Mesendoderm (in vitro differentiated cells): Measurements from ENCODE around the gene SPSB1.

Source experiments
- DNase-seq: peaks from one replicate; pipeline ENCODE4 v3.0.0; 2013
- H2AK5ac ChIP-seq: 2 replicates; pipeline ENCODE4 v1.6.1; 2013; ENCODE audit warnings: low read length, inconsistent platforms
- H2BK120ac ChIP-seq: 2 replicates; pipeline ENCODE4 v1.6.1; 2013; ENCODE audit warnings: low read depth, mild to moderate bottlenecking, low read length, moderate library complexity, mixed read lengths
- H2BK15ac ChIP-seq: replicated peaks from 2 replicates; pipeline ENCODE4 v1.6.1; 2013; ENCODE audit warnings: low read depth, mild to moderate bottlenecking, moderate library complexity
- H2BK5ac ChIP-seq: 2 replicates; pipeline ENCODE4 v1.6.1; 2013; ENCODE audit warnings: low read length, inconsistent platforms
- H3K18ac ChIP-seq: 2 replicates; pipeline ENCODE4 v1.6.1; 2013; ENCODE audit warnings: mild to moderate bottlenecking, low read length, mixed read lengths
- H3K23ac ChIP-seq: one replicate; pipeline ENCODE4 v1.6.1; 2013; ENCODE audit warnings: low read length
- H3K27ac ChIP-seq: 2 replicates; pipeline ENCODE4 v1.5.1; 2013; ENCODE audit warnings: low read depth, mild to moderate bottlenecking, inconsistent platforms, low read length, moderate library complexity
- H3K27me3 ChIP-seq: 2 replicates; pipeline ENCODE4 v1.6.1; 2013; ENCODE audit warnings: low read length, control low read depth, mild to moderate bottlenecking, inconsistent platforms; ENCODE audit not compliant: insufficient read depth, poor library complexity
- H3K36me3 ChIP-seq: 2 replicates; pipeline ENCODE4 v1.6.1; 2013; ENCODE audit warnings: low read length, inconsistent platforms; ENCODE audit not compliant: control insufficient read depth, insufficient read depth
- H3K4ac ChIP-seq: one replicate; pipeline ENCODE4 v1.6.1; 2013; ENCODE audit warnings: low read depth, mild to moderate bottlenecking, low read length, moderate library complexity
- H3K4me1 ChIP-seq: 2 replicates; pipeline ENCODE4 v1.6.1; 2013; ENCODE audit warnings: low read depth, low read length, inconsistent platforms; ENCODE audit not compliant: control insufficient read depth
- H3K4me2 ChIP-seq: 2 replicates; pipeline ENCODE4 v1.6.1; 2013; ENCODE audit warnings: low read length
- H3K4me3 ChIP-seq: 2 replicates; pipeline ENCODE4 v1.5.1; 2013; ENCODE audit warnings: mild to moderate bottlenecking, low read length
- H3K56ac ChIP-seq: one replicate; pipeline ENCODE4 v1.6.1; 2013; ENCODE audit warnings: low read length
- H3K79me1 ChIP-seq: 2 replicates; pipeline ENCODE4 v1.6.1; 2013; ENCODE audit warnings: low read length, inconsistent platforms
- H3K79me2 ChIP-seq: 2 replicates; pipeline ENCODE4 v1.6.1; 2013; ENCODE audit warnings: mild to moderate bottlenecking, low read length; ENCODE audit not compliant: control insufficient read depth, insufficient read depth
- H3K9ac ChIP-seq: 2 replicates; pipeline ENCODE4 v1.6.1; 2013; ENCODE audit warnings: low read length, inconsistent platforms
- H4K5ac ChIP-seq: one replicate; pipeline ENCODE4 v1.6.1; 2013; ENCODE audit warnings: low read length
- H4K8ac ChIP-seq: one replicate; pipeline ENCODE4 v1.6.1; 2013; ENCODE audit warnings: low read depth, mild to moderate bottlenecking, control low read depth, low read length, moderate library complexity
- WGBS: extraction: QIAGEN DNeasy Blood & Tissue Kit; methylation state at CpG from one replicate; pipeline ENCODE4 v1.1.7; 2013; ENCODE audit warnings: low lambda C conversion rate, missing lambda C conversion rate; ENCODE audit not compliant: insufficient coverage; ENCODE audit errors: extremely low coverage; 5-methylcytosine and 5-hydroxymethylcytosine counted together

The SPSB1 gene

GRCh38 chr1:9401080-9401453 lies 108.4 kb downstream of the SPSB1 start:
- no peak overlapping the region for H3K56ac ChIP-seq
- no peaks in the 10 kb centered on the region for H3K79me2 ChIP-seq
- H2AK5ac ChIP-seq = no peak overlapping the region
- no peaks in the 10 kb centered on the region for H3K36me3 ChIP-seq
- no peak overlapping the region for H3K9ac ChIP-seq
- no peak overlapping the region for H4K8ac ChIP-seq
- no peak overlapping the region for H2BK120ac ChIP-seq
- no peak overlapping the region for H3K27ac ChIP-seq
- no CpG with 5 or more reads among the region's 15 CpGs for WGBS
- DNase-seq = no peak
- no peak overlapping the region for H3K4me3 ChIP-seq
- H3K18ac ChIP-seq = no peak overlapping the region
- H3K4me2 ChIP-seq = no peak overlapping the region
- H3K79me1 ChIP-seq = no peaks in the 10 kb centered on the region
- H3K4ac ChIP-seq = no peak overlapping the region
- no peaks in the 10 kb centered on the region for H3K27me3 ChIP-seq
- H4K5ac ChIP-seq = no peak overlapping the region
- no peak overlapping the region for H2BK5ac ChIP-seq
- H3K23ac ChIP-seq = no peak overlapping the region
- H2BK15ac ChIP-seq = no peak overlapping the region
- no peaks in the 10 kb centered on the region for H3K4me1 ChIP-seq

- Histone ChIP-seq H3K4me1 (no peaks in the 10 kb centered on the region), H3K4ac (no peak overlapping the region), H4K5ac (no peak overlapping the region), H3K79me2 (no peaks in the 10 kb centered on the region), H3K4me2 (no peak overlapping the region), H3K36me3 (no peaks in the 10 kb centered on the region), H3K79me1 (no peaks in the 10 kb centered on the region), H3K4me3 (no peak overlapping the region), H2BK15ac (no peak overlapping the region), H3K27ac (no peak overlapping the region), H2BK5ac (no peak overlapping the region), H3K18ac (no peak overlapping the region), H4K8ac (no peak overlapping the region), H3K27me3 (no peaks in the 10 kb centered on the region), H3K56ac (no peak overlapping the region), H2BK120ac (no peak overlapping the region), H3K9ac (no peak overlapping the region), H2AK5ac (no peak overlapping the region), H3K23ac (no peak overlapping the region)
- DNase-seq = no peak
- WGBS = no CpG with 5 or more reads among the region's 7 CpGs
These were observed 109.5 kb downstream of the SPSB1 start for GRCh38 chr1:9402256-9402616.

- no peak overlapping the region for H3K4me3 ChIP-seq
- no peak overlapping the region for H3K27ac ChIP-seq
- H4K5ac ChIP-seq = no peak overlapping the region
- H3K9ac ChIP-seq = no peak overlapping the region
- no peak overlapping the region for H4K8ac ChIP-seq
- H3K79me1 ChIP-seq = no peaks in the 10 kb centered on the region
- no peak overlapping the region for H2BK15ac ChIP-seq
- no peak overlapping the region for H2BK5ac ChIP-seq
- H3K23ac ChIP-seq = no peak overlapping the region
- no peaks in the 10 kb centered on the region for H3K27me3 ChIP-seq
- no peaks in the 10 kb centered on the region for H3K79me2 ChIP-seq
- H2AK5ac ChIP-seq = no peak overlapping the region
- no peak overlapping the region for H3K4me2 ChIP-seq
- H3K36me3 ChIP-seq = no peaks in the 10 kb centered on the region
- no peaks in the 10 kb centered on the region for H3K4me1 ChIP-seq
- no peak overlapping the region for H3K18ac ChIP-seq
- no CpG with 5 or more reads among the region's 13 CpGs for WGBS
- H2BK120ac ChIP-seq = no peak overlapping the region
- DNase-seq = no peak
- H3K56ac ChIP-seq = no peak overlapping the region
- H3K4ac ChIP-seq = no peak overlapping the region
These were observed 110.1 kb downstream of the SPSB1 start for GRCh38 chr1:9402717-9403225.

GRCh38 chr1:9404117-9404914 lies 111.6 kb downstream of the SPSB1 start:
- no peak overlapping the region for H3K9ac ChIP-seq
- H3K23ac ChIP-seq = no peak overlapping the region
- no peaks in the 10 kb centered on the region for H3K36me3 ChIP-seq
- no peak overlapping the region for H3K4ac ChIP-seq
- peak; percentile 57 for DNase-seq
- no peak overlapping the region for H3K18ac ChIP-seq
- no CpG with 5 or more reads among the region's 15 CpGs for WGBS
- H3K27ac ChIP-seq = no peak overlapping the region
- H2BK120ac ChIP-seq = no peak overlapping the region
- H2BK5ac ChIP-seq = no peak overlapping the region
- H2AK5ac ChIP-seq = no peak overlapping the region
- H3K4me2 ChIP-seq = no peak overlapping the region
- no peaks in the 10 kb centered on the region for H3K27me3 ChIP-seq
- H4K5ac ChIP-seq = no peak overlapping the region
- no peaks in the 10 kb centered on the region for H3K79me2 ChIP-seq
- no peaks in the 10 kb centered on the region for H3K79me1 ChIP-seq
- H2BK15ac ChIP-seq = no peak overlapping the region
- no peaks in the 10 kb centered on the region for H3K4me1 ChIP-seq
- no peak overlapping the region for H3K4me3 ChIP-seq
- H3K56ac ChIP-seq = no peak overlapping the region
- no peak overlapping the region for H4K8ac ChIP-seq

GRCh38 chr1:9406111-9406510 lies 113.4 kb downstream of the SPSB1 start:
- no peaks in the 10 kb centered on the region for H3K79me1 ChIP-seq
- H3K4ac ChIP-seq = no peak overlapping the region
- no peak overlapping the region for H2AK5ac ChIP-seq
- H3K56ac ChIP-seq = no peak overlapping the region
- no peak overlapping the region for H3K4me3 ChIP-seq
- no peak overlapping the region for H4K8ac ChIP-seq
- DNase-seq = no peak
- no peak overlapping the region for H3K9ac ChIP-seq
- H2BK15ac ChIP-seq = no peak overlapping the region
- H2BK120ac ChIP-seq = no peak overlapping the region
- no peak overlapping the region for H3K27ac ChIP-seq
- no peaks in the 10 kb centered on the region for H3K36me3 ChIP-seq
- H3K4me2 ChIP-seq = no peak overlapping the region
- H3K23ac ChIP-seq = no peak overlapping the region
- no peaks in the 10 kb centered on the region for H3K79me2 ChIP-seq
- H3K4me1 ChIP-seq = no peaks in the 10 kb centered on the region
- WGBS = no CpG with 5 or more reads among the region's 7 CpGs
- H3K18ac ChIP-seq = no peak overlapping the region
- H2BK5ac ChIP-seq = no peak overlapping the region
- H4K5ac ChIP-seq = no peak overlapping the region
- no peaks in the 10 kb centered on the region for H3K27me3 ChIP-seq
